Ureter (tissue), 1 donor: ENCODE data around the gene FZR1. TPM values are rescaled to one million over a fixed set of nuclear protein-coding genes. Genes with fewer than 3 reads are reported as not detected.
"Not testable (repeated sequence)": the region's sequence is repeated elsewhere in the genome, so short reads cannot be mapped to it uniquely, and the experiment has no call there.

ENCODE experiments used
- DNase-seq: peaks from one replicate; pipeline ENCODE4 v3.0.0-alpha.2; 2020; ENCODE audit warnings: low spot score
- total RNA-seq: library from RNA; stranded (reverse); gene quantifications from one replicate; pipeline ENCODE4 v1.2.4, GENCODE V29; 2023
- donor health status: DM: yes; HTN: yes; CAD: no.

FZR1 gene
- total RNA-seq, 1 donor from 2014 or later: 58.8 TPM

DNA sequence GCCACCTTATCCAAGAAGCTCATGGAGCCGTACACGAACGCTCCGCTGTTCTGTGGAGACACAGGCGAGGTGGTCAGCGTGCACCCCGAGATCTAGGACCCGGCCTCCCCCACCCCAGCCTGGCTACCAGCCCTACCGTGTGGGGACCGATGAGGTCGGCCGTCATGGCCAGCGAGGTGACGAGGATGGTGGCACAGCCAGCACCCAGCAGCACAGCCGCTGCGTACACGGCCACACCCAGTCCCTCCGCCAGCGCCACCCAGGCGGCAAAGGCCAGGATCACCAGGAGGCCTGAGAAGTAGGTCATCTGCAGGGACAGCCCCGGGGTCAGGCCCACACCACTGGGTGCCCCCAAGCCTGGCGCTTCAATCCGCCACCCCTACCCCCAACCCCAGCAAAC lies 40.0 kb downstream of the FZR1 start:
- DNase-seq: no peak

- DNase-seq: no peak
Observed at GRCh38 chr19:3547301-3547731, 41.2 kb downstream of the FZR1 start.

DNA sequence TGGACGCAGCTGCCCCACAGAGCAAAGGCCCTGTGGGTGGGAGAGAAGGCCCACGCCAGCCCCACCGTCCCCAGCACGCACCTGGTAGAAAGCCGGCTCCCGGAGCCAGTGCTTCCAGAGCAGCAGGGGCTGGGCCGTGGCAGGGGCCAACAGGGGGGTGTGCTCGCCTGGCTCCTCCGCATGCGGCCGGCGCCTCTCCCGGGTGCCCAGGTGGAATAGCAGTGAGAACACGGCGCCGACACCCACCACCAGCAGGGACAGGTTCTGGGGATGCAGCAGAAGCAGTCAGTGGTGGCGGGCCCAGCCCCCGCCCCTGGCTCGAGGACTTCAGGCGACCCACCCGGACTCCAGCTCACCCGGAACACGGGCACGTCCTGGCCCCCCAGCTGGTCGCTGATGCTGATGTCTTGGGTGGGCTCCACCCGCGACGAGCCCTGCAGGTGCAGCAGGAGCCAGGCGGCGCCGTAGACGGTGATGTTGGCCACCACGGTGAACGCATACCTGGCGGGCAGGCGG lies 41.7 kb downstream of the FZR1 start:
- no peak for DNase-seq

- no peak for DNase-seq
Observed at GRCh38 chr19:3548606-3549005, 42.5 kb downstream of the FZR1 start.

DNA sequence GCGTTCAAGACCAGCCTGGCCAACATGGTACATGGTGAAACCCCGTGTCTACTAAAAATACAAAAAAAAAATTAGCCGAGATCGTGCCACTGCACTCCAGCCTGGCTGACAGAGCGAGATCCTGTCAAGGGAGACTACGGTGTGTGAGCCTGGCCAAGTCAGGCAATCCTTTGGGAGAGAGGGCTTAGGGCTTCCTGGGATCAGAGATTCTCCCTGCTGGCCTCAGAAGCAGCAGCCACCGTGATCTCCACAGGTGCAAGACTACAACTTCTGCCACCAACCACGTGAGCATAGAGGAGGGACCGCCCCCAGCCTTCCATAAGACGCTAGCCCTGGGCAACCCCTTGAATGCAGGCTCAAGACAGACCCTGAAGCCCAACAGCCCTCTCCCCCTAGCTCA lies 43.7 kb downstream of the FZR1 start:
- DNase-seq: no peak

DNA sequence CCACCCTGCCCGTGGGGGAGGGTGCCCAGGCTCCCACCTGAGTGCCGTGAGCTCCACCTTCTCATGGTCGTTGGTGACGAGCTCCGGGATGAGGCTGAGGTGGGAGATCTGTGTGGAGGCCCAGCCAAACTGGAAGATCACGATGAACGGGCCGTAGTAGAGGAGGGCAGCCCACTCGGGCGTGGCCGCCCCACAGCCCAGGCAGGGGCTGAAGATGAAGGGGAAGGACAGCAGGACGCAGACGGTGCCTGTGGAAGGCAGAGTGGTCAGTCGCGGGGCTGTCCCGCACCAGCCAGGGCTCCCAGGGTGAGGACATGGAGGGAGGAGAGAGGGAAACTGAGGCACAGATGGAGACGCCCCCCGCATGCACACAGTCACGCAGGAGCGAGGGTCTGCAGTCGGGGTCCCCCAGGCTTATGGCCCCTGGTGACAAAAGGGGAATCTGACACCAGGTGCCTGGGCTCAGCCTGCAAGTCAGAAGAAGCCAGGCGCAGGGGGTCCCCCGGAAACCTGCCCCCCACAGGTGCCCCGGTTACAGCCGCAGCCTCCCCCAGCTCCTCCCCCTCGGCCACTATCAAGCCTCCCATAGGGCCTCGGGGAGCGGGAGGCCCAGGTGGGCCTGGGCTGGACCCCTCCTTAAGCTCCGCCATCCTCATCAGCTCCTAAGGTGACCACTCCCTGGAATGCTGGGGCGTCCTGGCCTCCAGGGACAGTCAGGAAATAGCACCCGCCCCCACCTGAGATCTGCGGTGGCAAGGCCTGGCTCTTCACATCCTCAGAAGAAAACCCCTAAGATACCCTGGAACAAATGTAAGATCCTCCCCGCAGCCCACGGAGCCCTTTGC lies 45.1 kb downstream of the FZR1 start:
- no peak for DNase-seq

DNA sequence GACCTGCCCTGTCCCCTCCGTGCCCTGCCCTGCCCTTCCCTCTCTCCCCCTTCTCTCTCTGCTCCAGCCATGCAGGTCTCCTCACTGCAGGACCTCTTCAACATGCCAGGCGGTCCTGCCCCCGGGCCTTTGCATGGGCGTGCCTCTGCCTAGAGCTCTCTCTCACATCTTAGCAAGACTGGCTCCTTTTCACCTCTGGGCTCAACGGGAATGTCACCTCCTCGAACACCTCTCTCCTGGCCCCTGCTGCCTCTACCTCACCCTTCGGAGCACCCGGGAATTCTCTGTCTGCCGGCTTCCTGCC lies 45.6 kb downstream of the FZR1 start:
- DNase-seq: no peak

DNA sequence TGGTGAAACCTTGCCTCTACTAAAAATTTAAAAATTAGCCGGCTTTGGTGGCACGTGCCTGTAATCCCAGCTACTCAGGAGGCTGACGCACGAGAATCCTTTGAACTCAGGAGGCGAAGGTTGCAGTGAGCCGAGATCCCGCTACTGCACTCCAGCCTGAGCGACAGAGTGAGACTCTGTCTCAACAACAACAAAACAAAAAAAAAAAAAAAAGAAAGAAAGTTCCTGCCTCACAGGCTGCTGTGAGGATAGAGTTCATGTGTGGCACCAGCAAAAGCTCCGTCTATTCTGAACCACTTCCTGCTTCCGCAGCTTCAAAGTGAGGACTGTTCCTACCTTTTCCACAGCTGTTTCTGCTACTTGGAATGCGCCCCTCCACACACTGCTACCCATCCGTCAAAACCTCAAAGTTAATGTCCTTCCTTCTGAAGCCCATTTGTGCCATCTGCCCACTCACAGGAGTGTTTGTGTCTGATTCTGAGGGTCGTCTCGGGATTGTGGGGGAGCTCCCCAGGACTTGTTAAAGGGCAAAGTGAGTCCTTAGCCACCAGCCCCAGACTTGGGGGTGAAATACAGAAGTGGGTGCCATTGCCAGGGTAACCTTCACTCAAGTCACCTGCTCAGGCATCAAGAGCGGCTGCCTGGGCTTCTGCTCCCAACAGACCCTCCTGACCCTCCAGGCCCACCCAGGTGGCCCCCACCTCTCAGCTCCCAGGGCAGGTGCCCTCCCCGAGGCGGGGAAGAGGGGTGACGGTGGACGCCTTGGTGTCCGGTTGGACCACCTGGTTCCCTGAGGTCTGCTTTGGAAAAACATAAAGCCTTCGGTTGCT lies 48.4 kb downstream of the FZR1 start:
- no peak for DNase-seq

DNA sequence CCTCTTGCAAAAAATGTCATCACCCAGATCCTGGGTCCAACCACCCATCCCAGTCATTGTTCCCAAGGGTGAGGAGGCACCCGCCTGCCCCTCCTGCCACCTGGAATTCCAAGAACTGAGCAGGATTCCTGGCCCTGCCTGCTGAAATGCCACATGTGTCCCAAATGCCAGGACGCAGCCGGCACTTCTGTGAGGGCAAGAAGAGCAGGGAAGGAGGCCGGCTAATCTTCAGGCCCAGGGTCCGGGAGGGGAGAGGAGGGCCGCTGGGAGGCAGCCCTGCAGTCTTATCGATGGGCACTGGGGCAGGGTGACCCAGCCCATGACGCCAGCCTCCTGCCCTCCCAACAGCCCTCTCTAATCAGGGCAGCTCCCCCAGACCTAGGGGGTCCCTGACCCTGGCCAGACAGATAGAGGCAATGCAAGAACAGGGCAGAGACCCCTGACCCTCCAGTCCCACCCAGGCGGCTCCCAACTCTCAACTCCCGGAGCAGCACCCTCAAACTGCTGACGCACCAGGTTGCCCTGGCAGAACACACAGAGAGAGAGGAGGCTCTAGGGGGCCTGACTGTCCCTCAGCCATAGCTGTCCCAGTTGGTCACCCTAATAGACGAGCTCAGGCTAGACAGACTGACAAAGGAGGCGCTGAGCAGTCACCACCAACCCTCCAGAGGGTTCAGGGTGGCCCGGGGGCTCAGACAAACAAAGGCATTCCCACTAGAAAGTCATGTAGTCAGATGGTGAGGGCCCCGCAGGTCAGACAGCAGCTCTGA lies 49.7 kb downstream of the FZR1 start:
- DNase-seq: no peak

- no peak for DNase-seq
Observed at GRCh38 chr19:3556423-3556977, 50.4 kb downstream of the FZR1 start.

GRCh38 chr19:3556978-3557460 lies 50.9 kb downstream of the FZR1 start:
- no peak for DNase-seq

GRCh38 chr19:3557461-3558248 lies 51.5 kb downstream of the FZR1 start, which contains the start of gene MFSD12:
Gene MFSD12, minus strand, starts transcription at chr19:3557586. Its CDS starts 183 bp downstream, at chr19:3557403.
- DNase-seq: peak; percentile 96

GRCh38 chr19:3563709-3564524 lies 57.8 kb downstream of the FZR1 start:
- no peak for DNase-seq

DNA sequence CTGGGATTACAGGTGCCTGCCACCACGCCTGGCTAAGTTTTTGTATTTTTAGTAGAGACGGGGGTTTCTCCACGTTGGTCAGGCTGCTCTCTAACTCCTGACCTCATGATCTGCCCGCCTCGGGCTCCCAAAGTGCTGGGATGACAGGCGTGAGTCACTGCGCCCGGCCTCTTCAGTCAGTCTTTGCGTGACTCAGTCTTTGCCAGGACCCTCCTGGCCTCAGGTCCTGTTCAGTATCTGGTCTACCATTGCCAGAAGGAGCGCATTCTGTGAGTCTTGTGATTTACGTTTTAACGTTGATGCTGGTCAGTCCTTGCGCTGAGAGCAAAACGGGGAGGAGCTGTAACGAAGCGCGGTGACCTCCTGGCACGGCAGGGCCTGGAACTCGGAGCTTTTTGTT lies 59.0 kb downstream of the FZR1 start:
- DNase-seq: no peak

- DNase-seq: not testable (repeated sequence)
Observed at GRCh38 chr19:3570042-3570441, 63.9 kb downstream of the FZR1 start.

- DNase-seq: no peak
Observed at GRCh38 chr19:3570606-3571011, 64.5 kb downstream of the FZR1 start.

DNA sequence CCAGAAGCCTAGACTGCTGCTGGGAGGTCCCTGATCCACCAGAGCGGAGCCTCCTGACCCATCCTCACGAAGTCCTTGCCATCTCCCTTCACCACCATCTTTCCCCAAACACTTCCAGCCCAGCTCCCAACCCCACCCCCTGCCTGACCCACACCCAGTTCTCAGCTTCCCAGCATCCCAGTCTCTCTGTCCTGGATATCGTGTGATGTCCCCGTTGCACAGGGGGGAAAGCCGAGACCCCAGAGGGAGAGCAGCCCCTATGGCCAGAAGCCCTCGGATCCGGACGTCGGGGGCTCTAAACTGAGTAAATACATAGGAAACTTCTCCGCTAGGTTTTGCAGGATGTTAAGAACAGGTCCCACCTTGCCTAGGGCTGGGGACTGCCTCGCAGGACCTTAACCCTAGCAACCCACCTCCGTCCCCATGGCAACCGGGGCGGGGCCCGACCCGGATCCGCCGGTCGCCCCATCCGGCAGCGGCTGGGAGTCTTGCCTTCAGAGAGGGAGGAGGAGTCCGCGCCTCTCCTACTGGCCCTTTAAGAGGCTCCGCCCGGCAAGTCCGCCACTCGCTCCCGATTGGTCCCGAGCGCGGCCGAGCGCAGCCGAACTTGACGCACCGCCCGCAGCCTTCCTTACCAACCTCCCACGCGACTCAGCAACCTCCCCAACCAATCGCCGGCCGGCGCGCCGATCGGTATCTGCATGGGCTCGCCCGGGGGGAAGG lies 66.2 kb downstream of the FZR1 start:
- peak; percentile 100 for DNase-seq

DNA sequence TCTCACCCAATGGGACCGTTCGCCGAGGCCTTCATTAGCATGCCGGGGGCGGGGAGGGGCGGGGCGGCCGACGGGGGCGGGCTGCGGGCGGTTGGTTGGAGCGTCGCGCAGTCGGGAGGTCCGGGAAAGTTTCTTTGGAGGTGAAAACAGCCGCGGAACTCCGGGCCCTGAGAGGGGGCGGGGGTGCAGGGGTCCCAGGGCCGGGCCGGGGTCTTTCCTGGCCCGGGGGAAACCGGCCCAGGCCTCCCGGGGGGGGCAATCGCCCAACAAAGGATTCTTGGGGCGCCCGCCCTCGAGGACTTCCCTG lies 66.7 kb downstream of the FZR1 start, which contains the start of gene HMG20B:
TSS of gene HMG20B (plus strand) at position 90 of the 307 bp plus-strand sequence. CDS start 366 bp downstream, outside the sequence.
- DNase-seq: no peak
